IMR-90 (cell line): ENCODE data around the gene MVP. TPM values are rescaled to one million over a fixed set of nuclear protein-coding genes. Genes with fewer than 3 reads are reported as not detected.
"Not testable (repeated sequence)": the region's sequence is repeated elsewhere in the genome, so short reads cannot be mapped to it uniquely, and the experiment has no call there.

Experiments used
- ATAC-seq: fragments of 200-7000 bp; cut with Tn5 transposase; 2 replicates; pipeline ENCODE4 v1.9.1; 2020; ENCODE audit warnings: low read depth, mild to moderate bottlenecking, moderate library complexity
- BruUV-seq: library from RNA; stranded (reverse); fragments of 400-500 nt; replicated peaks from 2 replicates; lab custom pipeline; 2021; lab: Mats Ljungman, UMichigan
- CTCF ChIA-PET: fragments of 300-600 bp; formaldehyde crosslinking; extraction: SDS; loops from one replicate; lab custom pipeline; 2021; ENCODE audit warnings: antibody characterized with exemption; lab: Yijun Ruan, JAX
- POLR2A ChIA-PET: fragments of 300-600 bp; sonication (Branson Sonifier 250); formaldehyde crosslinking; loops from one replicate; lab custom pipeline; 2022; ENCODE audit warnings: antibody characterized with exemption; ENCODE audit not compliant: unreplicated experiment; lab: Charles Lee
- DNase-seq: peaks from one replicate; pipeline ENCODE4 v3.0.0; 2013
- H2AFZ ChIP-seq: replicated peaks from 2 replicates; pipeline ENCODE3; 2013; ENCODE audit warnings: low read length, mild to moderate bottlenecking; ENCODE audit not compliant: poor library complexity
- H2AK5ac ChIP-seq: 2 replicates; pipeline ENCODE4 v1.6.1; 2013; ENCODE audit warnings: low read depth, low read length, inconsistent platforms
- H2AK9ac ChIP-seq: replicated peaks from 2 replicates; pipeline ENCODE3; 2013; ENCODE audit warnings: mild to moderate bottlenecking, low read depth, low read length, moderate library complexity; ENCODE audit not compliant: poor library complexity
- H2BK120ac ChIP-seq: 2 replicates; pipeline ENCODE4 v1.6.1; 2013; ENCODE audit warnings: low read depth, low read length, inconsistent platforms
- H2BK15ac ChIP-seq: 3 replicates; pipeline ENCODE4 v1.6.1; 2013; ENCODE audit warnings: low read depth, low read length, inconsistent platforms
- H2BK20ac ChIP-seq: 2 replicates; pipeline ENCODE4 v1.6.1; 2013; ENCODE audit warnings: low read depth, mild to moderate bottlenecking, inconsistent platforms, low read length, moderate library complexity
- H2BK5ac ChIP-seq: 2 replicates; pipeline ENCODE4 v1.6.1; 2013; ENCODE audit warnings: mild to moderate bottlenecking, low read depth, low read length, inconsistent platforms; ENCODE audit not compliant: poor library complexity, severe bottlenecking
- H3K14ac ChIP-seq: replicated peaks from 2 replicates; pipeline ENCODE4 v1.6.1; 2013; ENCODE audit warnings: low read depth, low read length, inconsistent platforms
- H3K18ac ChIP-seq: 2 replicates; pipeline ENCODE4 v1.6.1; 2013; ENCODE audit warnings: low read depth, low read length, control low read depth
- H3K23ac ChIP-seq: 2 replicates; pipeline ENCODE4 v1.6.1; 2013; ENCODE audit warnings: low read depth, low read length, inconsistent platforms
- H3K27ac ChIP-seq: 2 replicates; pipeline ENCODE4 v1.5.1; 2013; ENCODE audit warnings: mild to moderate bottlenecking, control low read depth, low read length; ENCODE audit not compliant: insufficient read depth
- H3K27me3 ChIP-seq: 2 replicates; pipeline ENCODE4 v1.6.1; 2013; ENCODE audit warnings: low read length; ENCODE audit not compliant: control insufficient read depth, insufficient read depth
- H3K36me3 ChIP-seq: 2 replicates; pipeline ENCODE4 v1.6.1; 2013; ENCODE audit warnings: low read length, mixed read lengths; ENCODE audit not compliant: control insufficient read depth, insufficient read depth
- H3K4ac ChIP-seq: 2 replicates; pipeline ENCODE4 v1.6.1; 2013; ENCODE audit warnings: low read depth, low read length, inconsistent platforms
- H3K4me1 ChIP-seq: 2 replicates; pipeline ENCODE4 v1.6.1; 2013; ENCODE audit warnings: low read length, mixed read lengths; ENCODE audit not compliant: control insufficient read depth, insufficient read depth
- H3K4me2 ChIP-seq: 2 replicates; pipeline ENCODE4 v1.6.1; 2013; ENCODE audit warnings: low read depth, mild to moderate bottlenecking, control low read depth, low read length, moderate library complexity
- H3K4me3 ChIP-seq: 2 replicates; pipeline ENCODE4 v1.5.1; 2013; ENCODE audit warnings: low read depth, mild to moderate bottlenecking, control low read depth, low read length, moderate library complexity; ENCODE audit not compliant: insufficient read depth
- H3K56ac ChIP-seq: 2 replicates; pipeline ENCODE4 v1.6.1; 2013; ENCODE audit warnings: low read length, inconsistent platforms; ENCODE audit not compliant: insufficient read depth; ENCODE audit errors: extremely low read depth
- H3K79me1 ChIP-seq, 2 experiments: 2 replicates each; pipeline ENCODE4 v1.6.1; 2013; ENCODE audit warnings: low read length in 2 of 2, inconsistent platforms in 1 of 2, low read depth in 1 of 2
- H3K9ac ChIP-seq: 2 replicates; pipeline ENCODE4 v1.6.1; 2013; ENCODE audit warnings: low read depth, low read length, control low read depth
- H3K9me1 ChIP-seq: 2 replicates; pipeline ENCODE4 v1.6.1; 2013; ENCODE audit warnings: low read length, inconsistent platforms; ENCODE audit not compliant: insufficient read depth
- H3K9me3 ChIP-seq: 2 replicates; pipeline ENCODE4 v1.6.1; 2013; ENCODE audit warnings: low read length; ENCODE audit not compliant: control insufficient read depth, insufficient read depth
- H4K20me1 ChIP-seq: 2 replicates; pipeline ENCODE4 v1.6.1; 2013; ENCODE audit warnings: low read length, inconsistent platforms; ENCODE audit not compliant: insufficient read depth
- H4K5ac ChIP-seq: 2 replicates; pipeline ENCODE4 v1.6.1; 2013; ENCODE audit warnings: mild to moderate bottlenecking, low read depth, low read length, control low read depth
- H4K8ac ChIP-seq, 2 experiments: 2 replicates each; pipeline ENCODE4 v1.6.1; 2013; ENCODE audit warnings: low read depth in 2 of 2, low read length in 2 of 2, control low read depth in 1 of 2, inconsistent platforms in 1 of 2
- H4K91ac ChIP-seq: 2 replicates; pipeline ENCODE4 v1.6.1; 2013; ENCODE audit warnings: low read depth, low read length, inconsistent platforms; ENCODE audit not compliant: insufficient read depth
- CEBPB ChIP-seq: IDR thresholded peaks from 2 replicates; pipeline ENCODE4 v1.6.1; 2012; ENCODE audit warnings: low read depth, low read length, improper control_type of control experiment
- MXI1 ChIP-seq: IDR thresholded peaks from 2 replicates; pipeline ENCODE4 v1.6.1; 2012; ENCODE audit warnings: low read depth, mild to moderate bottlenecking, low read length, moderate library complexity, borderline replicate concordance
- NFE2L2 ChIP-seq: fragments of 150-350 bp; IDR thresholded peaks from 2 replicates; pipeline ENCODE4 v1.6.1; 2016; ENCODE audit warnings: low read depth, mild to moderate bottlenecking, low read length
- SMC3 ChIP-seq: fragments of 150-350 bp; IDR thresholded peaks from 2 replicates; pipeline ENCODE4 v1.6.1; 2016; ENCODE audit warnings: low read depth, mild to moderate bottlenecking, antibody characterized with exemption, low read length, moderate library complexity
- WGBS, 2 experiments: methylation state at CpG; one replicate each; pipeline versions ENCODE4 v1.1.5 to v1.1.7; 2013; ENCODE audit warnings: missing lambda C conversion rate in 2 of 2; ENCODE audit not compliant: insufficient read length in 1 of 2; ENCODE audit errors: extremely low coverage in 2 of 2; 5-methylcytosine and 5-hydroxymethylcytosine counted together
- dilution Hi-C: fragments of 300-500 bp; cut with HindIII; formaldehyde crosslinking; loops from one replicate; pipeline ENCODE4 v1.14.3; 2018; ENCODE audit warnings: low sequenced_read_pairs; ENCODE audit not compliant: unreplicated experiment
- in situ Hi-C: fragments of 300-500 bp; cut with MboI; formaldehyde crosslinking; loops from 3 replicates; pipeline ENCODE4 v1.14.3; 2019; ENCODE audit warnings: low sequenced_read_pairs, inconsistent platforms, mixed read lengths
- intact Hi-C: fragments of 100-400 bp; cut with micrococcal nuclease; formaldehyde crosslinking; loops from 2 replicates; pipeline ENCODE4 v1.10.0; 2022
- polyA plus RNA-seq, 3 experiments: library from polyadenylated mRNA; depleted of rRNA; stranded (reverse); fragments of >200 nt; gene quantifications; 2 replicates each; pipeline ENCODE4 v1.2.3, GENCODE V29; 2012; ENCODE audit warnings: low replicate concordance in 1 of 3
- total RNA-seq: library from RNA; depleted of rRNA; stranded (reverse); fragments of >200 nt; gene quantifications from 2 replicates; pipeline ENCODE4 v1.2.3, GENCODE V29; 2012
- TF ChIP-seq, protein P1 (sequence below): fragments of 150-350 bp; IDR thresholded peaks from 2 replicates; pipeline ENCODE4 v1.6.1; 2017; ENCODE audit warnings: mild to moderate bottlenecking, antibody characterized with exemption, low read length, low read depth
- TF ChIP-seq, protein P2 (sequence below): fragments of 150-350 bp; IDR thresholded peaks from 2 replicates; pipeline ENCODE4 v1.6.1; 2016; ENCODE audit warnings: low read depth, mild to moderate bottlenecking, low read length, moderate library complexity, borderline replicate concordance

The MVP gene
- total and polyA plus RNA-seq, 2 of the 4 experiments (the other 2 are of a cell fraction), result 204 to 319 TPM

DNA sequence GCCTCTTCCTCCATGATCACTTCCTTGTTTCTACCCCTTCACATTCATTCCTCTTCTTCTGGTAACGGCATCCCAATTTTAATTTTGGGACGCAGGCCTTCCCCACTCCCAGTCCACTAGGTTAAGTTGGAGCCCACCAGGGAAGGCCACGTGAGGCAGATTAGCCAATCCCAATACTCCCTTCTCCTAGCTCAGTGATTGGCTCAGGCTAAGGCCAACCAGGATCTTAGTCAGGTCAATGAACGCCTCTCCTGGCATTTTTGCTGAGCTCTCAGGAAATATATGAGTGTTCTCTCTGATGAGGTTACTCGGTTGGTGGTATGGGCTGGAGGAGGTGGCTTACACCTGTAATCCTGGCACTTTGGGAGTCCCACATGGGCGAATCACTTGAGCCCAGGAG is 63.7 kb downstream of the MVP start:
- 92% methylated on average over 2 of the region's 6 CpGs; no CpG with 5 or more reads in 1 of the 2 experiments for WGBS, 2 experiments
- no peak overlapping the region for H3K23ac ChIP-seq
- ATAC-seq, result no peak
- no peak overlapping the region for H2BK20ac ChIP-seq
- H3K9me3 ChIP-seq, result no peaks in the 10 kb centered on the region
- H4K91ac ChIP-seq, result no peak overlapping the region
- H2AK5ac ChIP-seq, result no peak overlapping the region
- H3K14ac ChIP-seq, result no peak overlapping the region
- H2BK5ac ChIP-seq, result no peak overlapping the region
- no peaks in the 10 kb centered on the region for H3K4me1 ChIP-seq
- H4K5ac ChIP-seq, result no peak overlapping the region
- no peak for TF ChIP-seq SMC3
- TF ChIP-seq, protein P1, sequence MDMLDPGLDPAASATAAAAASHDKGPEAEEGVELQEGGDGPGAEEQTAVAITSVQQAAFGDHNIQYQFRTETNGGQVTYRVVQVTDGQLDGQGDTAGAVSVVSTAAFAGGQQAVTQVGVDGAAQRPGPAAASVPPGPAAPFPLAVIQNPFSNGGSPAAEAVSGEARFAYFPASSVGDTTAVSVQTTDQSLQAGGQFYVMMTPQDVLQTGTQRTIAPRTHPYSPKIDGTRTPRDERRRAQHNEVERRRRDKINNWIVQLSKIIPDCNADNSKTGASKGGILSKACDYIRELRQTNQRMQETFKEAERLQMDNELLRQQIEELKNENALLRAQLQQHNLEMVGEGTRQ, result peak; percentile 65
- TF ChIP-seq MXI1, result no peak
- no peak for TF ChIP-seq CEBPB
- TF ChIP-seq, protein P2, sequence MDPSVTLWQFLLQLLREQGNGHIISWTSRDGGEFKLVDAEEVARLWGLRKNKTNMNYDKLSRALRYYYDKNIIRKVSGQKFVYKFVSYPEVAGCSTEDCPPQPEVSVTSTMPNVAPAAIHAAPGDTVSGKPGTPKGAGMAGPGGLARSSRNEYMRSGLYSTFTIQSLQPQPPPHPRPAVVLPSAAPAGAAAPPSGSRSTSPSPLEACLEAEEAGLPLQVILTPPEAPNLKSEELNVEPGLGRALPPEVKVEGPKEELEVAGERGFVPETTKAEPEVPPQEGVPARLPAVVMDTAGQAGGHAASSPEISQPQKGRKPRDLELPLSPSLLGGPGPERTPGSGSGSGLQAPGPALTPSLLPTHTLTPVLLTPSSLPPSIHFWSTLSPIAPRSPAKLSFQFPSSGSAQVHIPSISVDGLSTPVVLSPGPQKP, result no peak
- no peak for TF ChIP-seq NFE2L2
- H2AFZ ChIP-seq, result no peak overlapping the region
- dilution Hi-C loops (no loop called here), intact Hi-C loops (no loop called here), in situ Hi-C loops (no loop called here)
- no peaks in the 10 kb centered on the region for H3K79me1 ChIP-seq
- no peak for DNase-seq
- H3K27ac ChIP-seq, result no peak overlapping the region
- no peak overlapping the region for H4K8ac ChIP-seq
- no peak overlapping the region for H3K18ac ChIP-seq
- no peak overlapping the region for H2AK9ac ChIP-seq
- no peak overlapping the region for H3K4me2 ChIP-seq
- no peaks in the 10 kb centered on the region for H4K20me1 ChIP-seq
- H2BK15ac ChIP-seq, result no peak overlapping the region
- peaks cover 1% of the 10 kb centered on the region for H3K36me3 ChIP-seq
- H3K4me3 ChIP-seq, result no peak overlapping the region
- no peak overlapping the region for H3K9ac ChIP-seq
- no peak overlapping the region for H2BK120ac ChIP-seq
- no peaks in the 10 kb centered on the region for H3K27me3 ChIP-seq
- H3K9me1 ChIP-seq, result no peaks in the 10 kb centered on the region
- CTCF ChIA-PET, result no interaction called here
- POLR2A ChIA-PET, result no interaction called here
- no peak overlapping the region for H3K4ac ChIP-seq
- no peak overlapping the region for H3K56ac ChIP-seq
- BruUV-seq, result no TSS peak

DNA sequence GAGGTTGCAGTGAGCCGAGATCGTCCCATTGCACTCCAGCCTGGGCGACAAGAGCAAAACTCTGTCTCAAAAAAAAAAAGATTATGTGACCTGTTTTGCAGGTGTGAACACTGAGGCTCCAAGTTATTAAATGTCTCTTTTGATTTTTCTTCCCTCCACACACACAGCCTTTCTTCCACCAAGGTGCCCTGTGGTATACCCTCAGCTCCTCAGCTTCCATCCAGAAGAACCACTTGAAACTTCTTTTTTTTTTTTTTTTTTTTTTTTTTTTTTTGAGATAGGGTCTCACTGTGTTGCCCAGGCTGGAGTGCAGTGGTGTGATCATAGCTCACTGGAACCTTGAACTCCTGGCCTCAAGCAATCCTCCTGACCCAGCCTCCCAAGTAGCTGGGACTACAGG is 69.1 kb downstream of the MVP start:
- H3K27me3 ChIP-seq, H4K20me1 ChIP-seq, POLR2A ChIA-PET, H2BK15ac ChIP-seq, H3K9me1 ChIP-seq, H3K4ac ChIP-seq, H3K9me3 ChIP-seq, ATAC-seq, H4K91ac ChIP-seq, H4K5ac ChIP-seq, H3K23ac ChIP-seq, BruUV-seq, H3K4me3 ChIP-seq, H3K27ac ChIP-seq, H3K79me1 ChIP-seq, H3K18ac ChIP-seq, H2AFZ ChIP-seq, H3K9ac ChIP-seq, H3K4me2 ChIP-seq, H3K36me3 ChIP-seq, H4K8ac ChIP-seq, DNase-seq, H2BK5ac ChIP-seq, H2AK5ac ChIP-seq, dilution Hi-C loops, intact Hi-C loops, CTCF ChIA-PET, H2AK9ac ChIP-seq, H2BK20ac ChIP-seq, H3K14ac ChIP-seq, H2BK120ac ChIP-seq, in situ Hi-C loops, H3K56ac ChIP-seq, H3K4me1 ChIP-seq: not testable (repeated sequence)
- WGBS, 2 experiments, result no CpG with 5 or more reads among the region's 3 CpGs
